Measurements from ENCODE around the gene DBP.

The DBP gene

DNA sequence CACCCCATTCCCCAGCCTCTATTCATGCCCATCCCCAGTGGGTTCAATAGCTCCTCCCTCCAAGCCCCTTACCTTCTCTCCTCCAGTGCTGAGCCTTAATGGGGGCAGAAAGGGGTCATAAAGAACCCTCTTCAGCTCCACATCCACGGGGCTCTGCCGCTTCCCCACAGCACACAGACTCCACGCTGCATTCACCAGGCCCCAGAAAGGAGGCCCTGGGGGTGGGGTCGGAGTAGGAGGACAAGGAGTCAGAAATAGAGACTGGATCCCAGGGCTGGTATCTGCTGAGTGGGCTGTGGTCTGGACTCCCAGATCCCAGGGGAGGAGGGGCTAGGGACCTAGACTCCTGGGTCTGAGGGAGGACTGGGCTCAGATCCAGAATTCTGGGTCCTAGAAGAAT is 7.2 kb upstream of the DBP start:
- TF ChIP-seq FOXP2 (optimal IDR thresholded peaks at IDR 0.05; ENCODE audit: borderline replicate concordance, extremely low read depth, extremely low read length, insufficient read depth), result no peak
- TF ChIP-seq, protein P1, sequence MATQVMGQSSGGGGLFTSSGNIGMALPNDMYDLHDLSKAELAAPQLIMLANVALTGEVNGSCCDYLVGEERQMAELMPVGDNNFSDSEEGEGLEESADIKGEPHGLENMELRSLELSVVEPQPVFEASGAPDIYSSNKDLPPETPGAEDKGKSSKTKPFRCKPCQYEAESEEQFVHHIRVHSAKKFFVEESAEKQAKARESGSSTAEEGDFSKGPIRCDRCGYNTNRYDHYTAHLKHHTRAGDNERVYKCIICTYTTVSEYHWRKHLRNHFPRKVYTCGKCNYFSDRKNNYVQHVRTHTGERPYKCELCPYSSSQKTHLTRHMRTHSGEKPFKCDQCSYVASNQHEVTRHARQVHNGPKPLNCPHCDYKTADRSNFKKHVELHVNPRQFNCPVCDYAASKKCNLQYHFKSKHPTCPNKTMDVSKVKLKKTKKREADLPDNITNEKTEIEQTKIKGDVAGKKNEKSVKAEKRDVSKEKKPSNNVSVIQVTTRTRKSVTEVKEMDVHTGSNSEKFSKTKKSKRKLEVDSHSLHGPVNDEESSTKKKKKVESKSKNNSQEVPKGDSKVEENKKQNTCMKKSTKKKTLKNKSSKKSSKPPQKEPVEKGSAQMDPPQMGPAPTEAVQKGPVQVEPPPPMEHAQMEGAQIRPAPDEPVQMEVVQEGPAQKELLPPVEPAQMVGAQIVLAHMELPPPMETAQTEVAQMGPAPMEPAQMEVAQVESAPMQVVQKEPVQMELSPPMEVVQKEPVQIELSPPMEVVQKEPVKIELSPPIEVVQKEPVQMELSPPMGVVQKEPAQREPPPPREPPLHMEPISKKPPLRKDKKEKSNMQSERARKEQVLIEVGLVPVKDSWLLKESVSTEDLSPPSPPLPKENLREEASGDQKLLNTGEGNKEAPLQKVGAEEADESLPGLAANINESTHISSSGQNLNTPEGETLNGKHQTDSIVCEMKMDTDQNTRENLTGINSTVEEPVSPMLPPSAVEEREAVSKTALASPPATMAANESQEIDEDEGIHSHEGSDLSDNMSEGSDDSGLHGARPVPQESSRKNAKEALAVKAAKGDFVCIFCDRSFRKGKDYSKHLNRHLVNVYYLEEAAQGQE (IDR thresholded peaks at IDR 0.05; ENCODE audit: insufficient read depth in 1 of 2, low read depth in 2 of 2, low read length in 2 of 2), result no peak
- no peak for TF ChIP-seq TAF1 (IDR thresholded peaks at IDR 0.05; ENCODE audit: borderline replicate concordance, insufficient read depth, low read length)
- no peak for TF ChIP-seq POLR2AphosphoS5 (IDR thresholded peaks at IDR 0.05; ENCODE audit: low read depth, low read length)
- no peak for TF ChIP-seq SIN3A (IDR thresholded peaks at IDR 0.05; ENCODE audit: borderline replicate concordance, insufficient read depth, low read length)

DNA sequence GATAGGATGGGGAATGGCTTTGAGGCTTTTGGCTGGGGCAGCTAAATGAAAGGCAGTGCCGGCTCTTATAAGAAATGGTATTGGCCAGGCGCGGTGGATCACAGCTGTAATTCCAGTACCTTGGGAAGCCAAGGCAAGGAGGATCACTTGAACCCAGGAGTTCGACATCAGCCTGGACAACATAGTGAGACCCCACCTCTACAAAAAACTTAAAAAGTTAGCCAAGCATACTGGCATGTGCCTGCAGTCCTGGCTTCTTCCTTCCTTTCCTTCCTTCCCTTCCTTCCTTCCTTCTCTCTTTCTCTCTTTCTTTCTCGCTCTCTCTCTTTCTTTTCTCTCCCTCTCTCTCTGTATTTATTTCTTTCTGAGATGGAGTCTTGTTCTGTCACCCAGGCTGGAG is 5.7 kb upstream of the DBP start:
- TF ChIP-seq FOXP2 (optimal IDR thresholded peaks at IDR 0.05; ENCODE audit: borderline replicate concordance, extremely low read depth, extremely low read length, insufficient read depth) (no peak), TAF1 (IDR thresholded peaks at IDR 0.05; ENCODE audit: borderline replicate concordance, insufficient read depth, low read length) (no peak), SIN3A (IDR thresholded peaks at IDR 0.05; ENCODE audit: borderline replicate concordance, insufficient read depth, low read length) (no peak), POLR2AphosphoS5 (IDR thresholded peaks at IDR 0.05; ENCODE audit: low read depth, low read length) (no peak)
- TF ChIP-seq, protein P1 (IDR thresholded peaks at IDR 0.05; ENCODE audit: insufficient read depth in 1 of 2, low read depth in 2 of 2, low read length in 2 of 2), result no peak

DNA sequence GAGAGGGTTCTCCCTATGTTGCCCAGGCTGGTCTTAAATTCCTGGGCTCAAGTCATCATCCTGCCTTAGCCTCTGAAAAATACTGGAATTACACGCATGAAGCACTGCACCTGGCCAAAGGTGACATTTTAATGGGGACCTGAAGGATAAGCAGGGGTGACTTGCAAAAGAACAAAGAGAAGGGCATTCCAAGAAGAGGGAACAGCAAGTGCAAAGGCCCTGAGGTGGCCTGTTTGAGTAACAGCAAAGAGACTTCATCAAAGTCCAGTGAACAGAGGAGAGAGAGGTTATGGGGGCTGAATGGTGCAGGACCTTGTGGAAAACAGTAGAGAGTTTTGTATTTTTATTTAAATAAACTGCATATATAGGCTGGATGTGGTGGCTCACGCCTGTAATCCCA is 4.7 kb upstream of the DBP start:
- TF ChIP-seq POLR2AphosphoS5 (IDR thresholded peaks at IDR 0.05; ENCODE audit: low read depth, low read length) (no peak), SIN3A (IDR thresholded peaks at IDR 0.05; ENCODE audit: borderline replicate concordance, insufficient read depth, low read length) (no peak), FOXP2 (optimal IDR thresholded peaks at IDR 0.05; ENCODE audit: borderline replicate concordance, extremely low read depth, extremely low read length, insufficient read depth) (no peak), TAF1 (IDR thresholded peaks at IDR 0.05; ENCODE audit: borderline replicate concordance, insufficient read depth, low read length) (no peak)
- TF ChIP-seq, protein P1 (IDR thresholded peaks at IDR 0.05; ENCODE audit: insufficient read depth in 1 of 2, low read depth in 2 of 2, low read length in 2 of 2), result no peak

DNA sequence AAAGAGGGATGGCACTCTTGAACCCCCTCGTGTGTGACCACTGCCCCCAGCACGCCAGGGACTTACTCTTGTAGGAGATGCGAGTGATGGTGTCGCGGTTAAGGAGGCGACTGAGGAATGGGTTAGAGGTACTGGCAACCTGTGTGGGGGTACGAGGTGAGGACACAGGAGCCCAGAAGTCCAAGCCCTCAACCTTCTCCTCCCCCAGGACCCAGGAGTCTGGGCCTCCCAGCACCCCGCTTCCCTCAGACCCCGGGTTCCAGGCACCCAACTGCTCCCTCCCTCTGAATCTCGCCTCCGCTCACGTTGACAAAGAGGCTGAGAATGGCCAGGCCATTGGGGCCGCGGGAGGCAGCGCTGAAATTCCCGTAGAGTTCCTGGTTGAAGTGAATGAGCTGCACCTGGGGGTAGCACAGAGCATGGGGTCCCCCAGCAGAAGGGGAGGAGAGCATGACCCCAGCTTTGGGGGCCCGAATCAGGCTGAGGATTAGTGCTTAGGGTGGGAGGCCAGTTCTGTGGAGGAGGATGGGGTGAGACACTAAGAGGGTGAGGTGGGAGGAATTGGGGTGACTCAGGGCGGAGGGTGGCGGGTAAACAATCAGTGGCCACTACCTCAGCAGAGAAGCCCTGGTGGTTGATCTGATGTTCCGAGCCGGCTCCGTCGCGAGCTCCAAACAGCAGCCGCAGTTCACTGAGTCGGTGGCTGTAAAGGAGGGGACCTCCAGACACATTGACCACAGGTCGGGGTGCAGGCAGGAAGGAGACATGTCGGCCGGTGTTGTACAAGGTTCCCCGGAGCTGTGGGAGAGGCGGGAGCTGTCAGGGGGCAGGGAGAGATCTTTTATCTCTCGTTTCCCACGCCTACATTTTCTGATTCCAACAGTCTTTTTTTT is 2.5 kb upstream of the DBP start:
- no peak for TF ChIP-seq SIN3A (IDR thresholded peaks at IDR 0.05; ENCODE audit: borderline replicate concordance, insufficient read depth, low read length)

DNA sequence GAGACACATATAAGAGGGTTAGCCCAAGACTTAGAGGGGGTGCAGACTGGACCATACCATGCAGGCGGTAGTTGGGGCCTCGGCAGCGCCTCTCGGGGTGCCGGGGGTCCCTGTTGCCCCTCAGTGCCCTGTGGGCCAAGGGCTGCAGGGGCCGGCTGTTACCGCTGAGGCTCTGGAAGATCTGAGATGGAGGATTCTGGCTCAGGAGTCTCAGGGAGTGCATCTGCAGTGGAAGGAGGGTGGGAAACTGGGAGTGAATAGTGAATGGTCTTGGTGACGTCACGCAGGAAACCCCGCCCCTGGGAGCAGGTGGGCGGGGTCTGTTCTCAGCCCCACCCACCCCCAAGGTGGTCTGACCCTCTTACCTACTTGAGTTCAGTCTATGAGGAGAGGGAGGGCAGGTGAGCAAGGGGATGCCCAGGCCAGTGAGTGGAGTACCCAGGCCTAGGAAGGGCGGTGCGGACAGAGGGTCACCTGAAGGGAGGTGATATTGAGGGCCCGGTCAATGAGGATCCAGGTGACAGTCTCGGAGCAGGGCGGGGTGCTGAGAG is 1.7 kb upstream of the DBP start:
- TF ChIP-seq SIN3A (IDR thresholded peaks at IDR 0.05; ENCODE audit: borderline replicate concordance, insufficient read depth, low read length) (peak; percentile 31; the same call in 1 of the 2 replicates), TAF1 (IDR thresholded peaks at IDR 0.05; ENCODE audit: borderline replicate concordance, insufficient read depth, low read length) (peak; percentile 80; the same call in 1 of the 2 replicates), FOXP2 (optimal IDR thresholded peaks at IDR 0.05; ENCODE audit: borderline replicate concordance, extremely low read depth, extremely low read length, insufficient read depth) (peak; percentile 7), POLR2AphosphoS5 (IDR thresholded peaks at IDR 0.05; ENCODE audit: low read depth, low read length) (peak; percentile 98)
- TF ChIP-seq, protein P1 (IDR thresholded peaks at IDR 0.05; ENCODE audit: insufficient read depth in 1 of 2, low read depth in 2 of 2, low read length in 2 of 2), result 0 out of 4 replicates have a peak, but pooled peaks of 1 of the 2 experiments have one; percentile 21
